ENCODE results near the gene RBM15B. TPM values are rescaled to one million over a fixed set of nuclear protein-coding genes. Genes with fewer than 3 reads are reported as not detected.

RBM15B gene
- total and polyA plus RNA-seq, 7 donors = 4.6 to 11.9 (median 8.8) TPM

GRCh38 chr3:51422211-51422610 lies 31.1 kb downstream of the RBM15B start:
- H3K36me3 ChIP-seq (ENCODE audit: insufficient read depth in 1 of 2, low read depth in 1 of 2) = peaks cover 10 to 96% of the 10 kb centered on the region in 2 donors
- no peaks in the 10 kb centered on the region for H3K4me1 ChIP-seq
- DNase-seq = no peak
- no peaks in the 10 kb centered on the region for H3K27me3 ChIP-seq (ENCODE audit: insufficient read depth in 3 of 3, low read length in 2 of 3)
- TF ChIP-seq, protein P1, sequence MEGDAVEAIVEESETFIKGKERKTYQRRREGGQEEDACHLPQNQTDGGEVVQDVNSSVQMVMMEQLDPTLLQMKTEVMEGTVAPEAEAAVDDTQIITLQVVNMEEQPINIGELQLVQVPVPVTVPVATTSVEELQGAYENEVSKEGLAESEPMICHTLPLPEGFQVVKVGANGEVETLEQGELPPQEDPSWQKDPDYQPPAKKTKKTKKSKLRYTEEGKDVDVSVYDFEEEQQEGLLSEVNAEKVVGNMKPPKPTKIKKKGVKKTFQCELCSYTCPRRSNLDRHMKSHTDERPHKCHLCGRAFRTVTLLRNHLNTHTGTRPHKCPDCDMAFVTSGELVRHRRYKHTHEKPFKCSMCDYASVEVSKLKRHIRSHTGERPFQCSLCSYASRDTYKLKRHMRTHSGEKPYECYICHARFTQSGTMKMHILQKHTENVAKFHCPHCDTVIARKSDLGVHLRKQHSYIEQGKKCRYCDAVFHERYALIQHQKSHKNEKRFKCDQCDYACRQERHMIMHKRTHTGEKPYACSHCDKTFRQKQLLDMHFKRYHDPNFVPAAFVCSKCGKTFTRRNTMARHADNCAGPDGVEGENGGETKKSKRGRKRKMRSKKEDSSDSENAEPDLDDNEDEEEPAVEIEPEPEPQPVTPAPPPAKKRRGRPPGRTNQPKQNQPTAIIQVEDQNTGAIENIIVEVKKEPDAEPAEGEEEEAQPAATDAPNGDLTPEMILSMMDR (IDR thresholded peaks at IDR 0.05) = no peak
- no peak overlapping the region for H3K27ac ChIP-seq
- no peaks in the 10 kb centered on the region for H3K9me3 ChIP-seq
- intact Hi-C loops (cut with DNase I) = loop anchor here (10.0 kb wide), 2 partner anchors 53 to 223 kb away; no protein-coding TSS in a partner anchor
- WGBS, 3 donors = 91 to 97% (median 93%) methylated on average over 3 of the region's 3 CpGs
- ATAC-seq = no peak
- H3K4me3 ChIP-seq = no peak overlapping the region

DNA sequence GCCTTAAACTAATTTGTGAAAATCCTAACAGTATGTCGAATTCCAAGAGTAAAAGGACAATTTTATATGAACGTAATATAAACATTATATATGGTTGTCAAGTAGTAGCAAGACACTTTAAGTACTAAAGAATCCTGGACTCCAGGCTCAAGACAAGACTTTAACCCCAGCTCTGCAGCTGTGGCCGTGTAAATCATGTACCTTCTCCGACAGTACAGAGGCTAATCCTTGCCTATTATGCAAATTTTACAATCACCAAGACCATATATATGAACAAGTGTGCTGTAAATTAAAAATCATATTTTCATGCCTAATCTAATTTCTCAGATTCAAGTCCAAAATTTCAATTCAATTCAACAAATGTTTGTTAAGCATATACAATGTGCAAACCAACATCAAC lies 35.8 kb downstream of the RBM15B start:
- Histone ChIP-seq H3K4me3 (no peak overlapping the region), H3K27me3 (ENCODE audit: insufficient read depth in 3 of 3, low read length in 2 of 3) (no peaks in the 10 kb centered on the region), H3K9me3 (no peaks in the 10 kb centered on the region), H3K36me3 (ENCODE audit: insufficient read depth in 1 of 2, low read depth in 1 of 2) (peaks cover 9 to 94% of the 10 kb centered on the region in 2 donors), H3K4me1 (no peaks in the 10 kb centered on the region), H3K27ac (no peak overlapping the region)
- TF ChIP-seq, protein P1 (IDR thresholded peaks at IDR 0.05) = no peak
- ATAC-seq = no peak
- intact Hi-C loops (cut with DNase I) = loop anchor here (10.0 kb wide), 2 partner anchors 48 to 218 kb away; no protein-coding TSS in a partner anchor
- 84 to 91% (median 86%) methylated on average over 4 of the region's 4 CpGs for WGBS, 3 donors
- no peak for DNase-seq

DNA sequence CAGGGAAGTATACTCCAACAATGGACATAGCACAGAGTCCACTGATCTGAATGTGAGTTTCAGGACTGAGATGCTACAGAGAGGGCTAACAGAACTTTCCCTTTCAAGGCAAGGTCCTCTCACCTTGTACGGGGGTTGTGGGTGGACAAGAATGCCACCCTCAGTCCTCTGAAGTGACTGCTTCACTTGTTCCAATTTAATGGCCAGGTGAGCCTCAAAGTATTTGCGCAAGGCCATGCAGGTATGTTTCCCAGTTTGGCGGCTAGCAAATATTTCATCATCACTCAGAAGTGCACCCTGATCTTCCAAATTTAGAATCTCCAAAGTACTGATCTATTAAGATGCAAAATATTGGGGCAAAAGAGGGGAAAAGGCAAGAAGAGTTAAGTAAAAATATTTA lies 38.1 kb downstream of the RBM15B start:
- TF ChIP-seq, protein P1 (IDR thresholded peaks at IDR 0.05) = no peak
- no peak for DNase-seq
- 94 to 99% (median 95%) methylated on average over 3 of the region's 3 CpGs for WGBS, 3 donors
- intact Hi-C loops (cut with DNase I) = loop anchor here (10.0 kb wide), 2 partner anchors 46 to 216 kb away; no protein-coding TSS in a partner anchor
- Histone ChIP-seq H3K4me3 (no peak overlapping the region), H3K27me3 (ENCODE audit: insufficient read depth in 3 of 3, low read length in 2 of 3) (no peaks in the 10 kb centered on the region), H3K36me3 (ENCODE audit: insufficient read depth in 1 of 2, low read depth in 1 of 2) (peaks cover 9 to 93% of the 10 kb centered on the region in 2 donors), H3K27ac (no peak overlapping the region), H3K4me1 (no peaks in the 10 kb centered on the region), H3K9me3 (no peaks in the 10 kb centered on the region)
- no peak for ATAC-seq

DNA sequence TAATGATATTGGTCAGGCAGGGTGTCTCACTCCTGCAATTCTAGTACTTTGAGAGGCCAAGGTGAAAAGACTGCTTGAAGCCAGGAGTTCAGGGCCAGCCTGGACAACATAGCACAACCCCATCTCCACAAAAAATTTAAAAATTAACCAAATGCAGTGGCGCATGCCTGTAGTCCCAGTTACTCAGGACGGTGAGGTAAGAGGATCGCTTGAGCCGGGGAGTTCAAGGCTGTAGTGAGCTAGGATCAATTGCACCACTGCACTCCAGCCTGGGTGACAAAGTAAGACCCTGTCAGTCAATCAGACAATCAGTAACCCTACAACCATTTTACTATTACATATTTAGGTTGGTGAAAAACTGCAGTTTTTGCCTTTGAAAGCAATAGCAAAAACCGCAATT lies 43.0 kb downstream of the RBM15B start:
- ATAC-seq (no peak), DNase-seq (no peak)
- H3K27ac ChIP-seq = no peak overlapping the region
- TF ChIP-seq, protein P1 (IDR thresholded peaks at IDR 0.05) = no peak
- intact Hi-C loops (cut with DNase I) = no loop called here
- no peaks in the 10 kb centered on the region for H3K4me1 ChIP-seq
- no peaks in the 10 kb centered on the region for H3K27me3 ChIP-seq (ENCODE audit: insufficient read depth in 3 of 3, low read length in 2 of 3)
- no peak overlapping the region for H3K4me3 ChIP-seq
- no peaks in the 10 kb centered on the region for H3K9me3 ChIP-seq
- 96 to 98% (median 97%) methylated on average over 5 of the region's 5 CpGs for WGBS, 3 donors
- peaks cover 9 to 81% of the 10 kb centered on the region in 2 donors for H3K36me3 ChIP-seq (ENCODE audit: insufficient read depth in 1 of 2, low read depth in 1 of 2)

DNA sequence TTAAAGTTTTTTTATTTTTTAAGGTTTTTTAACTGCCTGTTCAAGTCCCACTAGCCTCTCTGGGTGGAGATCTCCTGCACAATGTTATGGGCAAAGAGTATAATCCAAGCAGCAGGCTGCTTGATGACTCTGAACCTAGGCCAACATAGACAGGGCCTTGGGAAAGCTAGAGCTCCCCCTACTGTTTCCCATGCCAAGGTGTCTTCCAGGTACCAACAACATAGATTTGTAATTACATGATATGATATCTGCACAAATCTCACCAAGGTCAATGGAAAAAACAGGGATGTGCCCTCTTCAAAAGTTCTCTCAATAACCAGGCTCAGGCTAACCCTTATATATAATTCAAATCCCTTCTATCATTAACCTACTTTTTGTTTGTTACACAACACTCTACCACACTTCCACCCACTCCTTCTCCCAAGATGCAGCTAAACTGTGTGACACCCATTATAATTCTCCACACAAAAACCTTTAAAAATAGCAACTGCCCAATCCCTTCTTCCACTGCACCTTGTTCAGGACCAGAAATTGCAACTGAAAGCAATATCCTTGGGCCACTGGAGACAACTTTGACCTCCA lies 43.8 kb downstream of the RBM15B start:
- TF ChIP-seq, protein P1 (IDR thresholded peaks at IDR 0.05) = peak; percentile 57
- intact Hi-C loops (cut with DNase I) = no loop called here
- Histone ChIP-seq H3K27ac (no peak overlapping the region), H3K27me3 (ENCODE audit: insufficient read depth in 3 of 3, low read length in 2 of 3) (no peaks in the 10 kb centered on the region), H3K9me3 (no peaks in the 10 kb centered on the region), H3K4me3 (no peak overlapping the region), H3K4me1 (no peaks in the 10 kb centered on the region), H3K36me3 (ENCODE audit: insufficient read depth in 1 of 2, low read depth in 1 of 2) (peaks cover 8 to 81% of the 10 kb centered on the region in 2 donors)
- ATAC-seq = peak in 3 of 4 donors; percentile 81 to 89 (median 86)
- no peak for DNase-seq

Measured in psoas muscle (tissue), 8 donors.